Activated naive CD4-positive, alpha-beta T cell treated with anti-CD3 and anti-CD28 coated beads, Interleukin-2, amount 50 U/mL, for 24 hours (primary cell): ENCODE results near the gene PMEPA1.
A peak's percentile ranks its signal among the peaks of the same experiment; 100 is the strongest.

Experiments used
- H3K27ac Mint-ChIP-seq: one replicate; pipeline ENCODE4 v1.8.0; 2021; ENCODE audit warnings: mild to moderate bottlenecking, mixed read lengths
- H3K27me3 Mint-ChIP-seq: one replicate; pipeline ENCODE4 v1.8.0; 2021; ENCODE audit warnings: mixed read lengths
- H3K36me3 Mint-ChIP-seq: one replicate; pipeline ENCODE4 v1.8.0; 2021; ENCODE audit warnings: mixed read lengths
- H3K4me1 Mint-ChIP-seq: one replicate; pipeline ENCODE4 v1.8.0; 2021; ENCODE audit warnings: mixed read lengths
- H3K4me3 Mint-ChIP-seq: one replicate; pipeline ENCODE4 v1.8.0; 2021; ENCODE audit warnings: mild to moderate bottlenecking, mixed read lengths
- H3K9me3 Mint-ChIP-seq: one replicate; pipeline ENCODE4 v1.8.0; 2021; ENCODE audit warnings: mixed read lengths

Gene PMEPA1

GRCh38 chr20:57695012-57695411 is 14.8 kb downstream of the PMEPA1 start:
- no peaks in the 10 kb centered on the region for H3K36me3 Mint-ChIP-seq
- H3K4me1 Mint-ChIP-seq: peaks cover 49% of the 10 kb centered on the region
- H3K27ac Mint-ChIP-seq: no peak overlapping the region
- H3K27me3 Mint-ChIP-seq: no peaks in the 10 kb centered on the region
- no peaks in the 10 kb centered on the region for H3K9me3 Mint-ChIP-seq
- no peak overlapping the region for H3K4me3 Mint-ChIP-seq

- H3K4me3 Mint-ChIP-seq: no peak overlapping the region
- H3K27ac Mint-ChIP-seq: no peak overlapping the region
- H3K36me3 Mint-ChIP-seq: no peaks in the 10 kb centered on the region
- no peaks in the 10 kb centered on the region for H3K9me3 Mint-ChIP-seq
- peaks cover 46% of the 10 kb centered on the region for H3K4me1 Mint-ChIP-seq
- no peaks in the 10 kb centered on the region for H3K27me3 Mint-ChIP-seq
Measured at GRCh38 chr20:57694481-57694880, 15.3 kb downstream of the PMEPA1 start.

GRCh38 chr20:57693670-57694329 is 16.0 kb downstream of the PMEPA1 start:
- Mint-ChIP-seq H3K4me1 (peaks cover 40% of the 10 kb centered on the region), H3K27me3 (no peaks in the 10 kb centered on the region), H3K36me3 (no peaks in the 10 kb centered on the region), H3K27ac (no peak overlapping the region), H3K9me3 (no peaks in the 10 kb centered on the region), H3K4me3 (no peak overlapping the region)

GRCh38 chr20:57693002-57693582 is 16.7 kb downstream of the PMEPA1 start:
- no peaks in the 10 kb centered on the region for H3K27me3 Mint-ChIP-seq
- no peak overlapping the region for H3K27ac Mint-ChIP-seq
- no peak overlapping the region for H3K4me3 Mint-ChIP-seq
- no peaks in the 10 kb centered on the region for H3K36me3 Mint-ChIP-seq
- peaks cover 33% of the 10 kb centered on the region for H3K4me1 Mint-ChIP-seq
- H3K9me3 Mint-ChIP-seq: no peaks in the 10 kb centered on the region

- Mint-ChIP-seq H3K27me3 (no peaks in the 10 kb centered on the region), H3K4me1 (peaks cover 26% of the 10 kb centered on the region), H3K36me3 (no peaks in the 10 kb centered on the region), H3K4me3 (no peak overlapping the region), H3K9me3 (no peaks in the 10 kb centered on the region), H3K27ac (no peak overlapping the region)
Measured at GRCh38 chr20:57692393-57692792, 17.4 kb downstream of the PMEPA1 start.

- Mint-ChIP-seq H3K9me3 (no peaks in the 10 kb centered on the region), H3K4me1 (peaks cover 19% of the 10 kb centered on the region), H3K36me3 (no peaks in the 10 kb centered on the region), H3K4me3 (no peak overlapping the region), H3K27me3 (no peaks in the 10 kb centered on the region), H3K27ac (peak overlapping the region; percentile 41)
Measured at GRCh38 chr20:57691699-57692098, 18.1 kb downstream of the PMEPA1 start.

- Mint-ChIP-seq H3K4me1 (peaks cover 18% of the 10 kb centered on the region), H3K27ac (no peak overlapping the region), H3K4me3 (no peak overlapping the region), H3K36me3 (no peaks in the 10 kb centered on the region), H3K9me3 (no peaks in the 10 kb centered on the region), H3K27me3 (no peaks in the 10 kb centered on the region)
Measured at GRCh38 chr20:57690525-57690924, 19.3 kb downstream of the PMEPA1 start.

- H3K4me3 Mint-ChIP-seq: no peak overlapping the region
- no peaks in the 10 kb centered on the region for H3K9me3 Mint-ChIP-seq
- no peaks in the 10 kb centered on the region for H3K27me3 Mint-ChIP-seq
- no peak overlapping the region for H3K27ac Mint-ChIP-seq
- peaks cover 15% of the 10 kb centered on the region for H3K4me1 Mint-ChIP-seq
- H3K36me3 Mint-ChIP-seq: no peaks in the 10 kb centered on the region
Measured at GRCh38 chr20:57689745-57690481, 19.9 kb downstream of the PMEPA1 start.

GRCh38 chr20:57688864-57689263 is 21.0 kb downstream of the PMEPA1 start:
- no peaks in the 10 kb centered on the region for H3K36me3 Mint-ChIP-seq
- no peak overlapping the region for H3K4me3 Mint-ChIP-seq
- no peaks in the 10 kb centered on the region for H3K27me3 Mint-ChIP-seq
- peaks cover 6% of the 10 kb centered on the region for H3K4me1 Mint-ChIP-seq
- H3K27ac Mint-ChIP-seq: no peak overlapping the region
- H3K9me3 Mint-ChIP-seq: no peaks in the 10 kb centered on the region

- Mint-ChIP-seq H3K27ac (no peak overlapping the region), H3K9me3 (no peaks in the 10 kb centered on the region), H3K4me3 (no peak overlapping the region)
Measured at GRCh38 chr20:57688295-57688694, 21.5 kb downstream of the PMEPA1 start.

GRCh38 chr20:57686931-57687652 is 22.7 kb downstream of the PMEPA1 start:
- Mint-ChIP-seq H3K9me3 (no peaks in the 10 kb centered on the region), H3K36me3 (no peaks in the 10 kb centered on the region), H3K4me3 (no peak overlapping the region), H3K27me3 (no peaks in the 10 kb centered on the region), H3K27ac (peak overlapping the region; percentile 41), H3K4me1 (peaks cover 1% of the 10 kb centered on the region)

More at GRCh38 chr20:57688295-57688694, 21.5 kb downstream of the PMEPA1 start:
- Mint-ChIP-seq H3K36me3 (no peaks in the 10 kb centered on the region), H3K4me1 (peaks cover under 1% of the 10 kb centered on the region), H3K27me3 (no peaks in the 10 kb centered on the region)

- peaks cover 20% of the 10 kb centered on the region for H3K4me1 Mint-ChIP-seq
- no peak overlapping the region for H3K27ac Mint-ChIP-seq
Measured at GRCh38 chr20:57685146-57685758, 24.6 kb downstream of the PMEPA1 start.

GRCh38 chr20:57684808-57685140 is 25.0 kb downstream of the PMEPA1 start:
- Mint-ChIP-seq H3K27me3 (no peaks in the 10 kb centered on the region), H3K9me3 (no peaks in the 10 kb centered on the region), H3K36me3 (no peaks in the 10 kb centered on the region), H3K4me3 (no peak overlapping the region), H3K4me1 (peaks cover 22% of the 10 kb centered on the region), H3K27ac (no peak overlapping the region)

More at GRCh38 chr20:57685146-57685758, 24.6 kb downstream of the PMEPA1 start:
- Mint-ChIP-seq H3K4me3 (no peak overlapping the region), H3K36me3 (no peaks in the 10 kb centered on the region), H3K27me3 (no peaks in the 10 kb centered on the region), H3K9me3 (no peaks in the 10 kb centered on the region)

GRCh38 chr20:57683881-57684807 is 25.7 kb downstream of the PMEPA1 start:
- Mint-ChIP-seq H3K27me3 (no peaks in the 10 kb centered on the region), H3K4me1 (peaks cover 22% of the 10 kb centered on the region), H3K4me3 (no peak overlapping the region), H3K27ac (no peak overlapping the region), H3K9me3 (no peaks in the 10 kb centered on the region), H3K36me3 (no peaks in the 10 kb centered on the region)
